ENCODE measurements around the gene LRRC28. TPM values are rescaled to one million over a fixed set of nuclear protein-coding genes. Genes with fewer than 3 reads are reported as not detected.
A peak's percentile ranks its signal among the peaks of the same experiment; 100 is the strongest.

LRRC28 gene
- total and polyA plus RNA-seq, 4 donors = 7.7 to 66.1 (median 13.0) TPM

DNA sequence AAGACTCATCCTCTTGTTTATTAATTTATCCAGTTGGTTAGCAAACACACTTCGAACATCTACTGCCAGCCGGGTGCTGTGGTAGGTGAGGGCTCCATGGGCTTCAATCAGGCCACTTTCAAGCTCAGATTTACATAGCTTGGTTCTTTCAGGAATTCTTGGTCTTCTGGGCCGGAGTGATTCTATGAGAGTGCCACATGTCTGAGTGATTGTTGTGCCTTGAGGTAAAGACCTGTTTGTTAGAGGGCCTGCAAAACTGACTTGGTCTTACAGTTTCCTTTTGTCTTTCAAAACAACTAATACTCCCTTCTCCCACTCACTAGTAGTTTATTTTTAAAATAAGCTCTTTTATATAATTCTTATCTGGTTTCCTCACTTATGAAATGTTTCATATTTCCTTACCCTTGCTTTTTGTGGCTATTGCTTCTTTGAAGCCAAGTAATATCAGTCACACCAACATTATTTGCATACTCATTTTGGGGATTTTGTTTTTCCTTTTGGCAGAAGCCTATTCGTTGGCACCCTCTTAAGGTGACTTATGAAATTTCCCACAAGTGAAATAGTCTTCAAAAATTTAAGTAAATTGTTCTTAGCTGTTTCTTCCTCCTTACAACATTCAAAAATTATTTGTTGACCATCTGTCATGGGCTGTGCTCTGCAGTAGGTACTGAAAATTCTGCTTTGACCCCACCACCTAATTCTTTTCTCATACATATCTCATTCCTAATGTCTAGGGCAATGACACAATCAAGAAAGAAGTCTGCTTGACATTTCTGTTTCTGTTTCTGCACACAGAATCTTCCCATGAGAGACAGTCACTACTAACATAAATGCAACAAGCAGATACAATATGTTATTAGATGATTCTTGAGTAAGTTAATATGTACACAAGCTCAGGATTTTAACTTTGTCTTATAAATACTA is 120.2 kb downstream of the LRRC28 start:
- no peak overlapping the region for H3K4me3 ChIP-seq
- no peaks in the 10 kb centered on the region for H3K27me3 ChIP-seq (ENCODE audit: control insufficient read depth in 3 of 3, insufficient read depth in 3 of 3, low read length in 2 of 3)
- no peak overlapping the region for H3K9ac ChIP-seq (ENCODE audit: insufficient read depth in 1 of 2, low read length in 2 of 2)
- DNase-seq (peak in 1 of 3 donors; percentile 25), ATAC-seq (ENCODE audit: insufficient read depth, low FRiP score) (no peak)
- H3K9me3 ChIP-seq (ENCODE audit: control insufficient read depth in 4 of 4, insufficient read depth in 3 of 4, low read length in 3 of 4) = peaks cover 0 to 4% (median 1%) of the 10 kb centered on the region in 4 donors
- peak overlapping the region in 1 of 2 donors; percentile 45 for H3K27ac ChIP-seq (ENCODE audit: low read depth in 1 of 2, low read length in 1 of 2)
- H3K4me1 ChIP-seq (ENCODE audit: control insufficient read depth in 5 of 5, insufficient read depth in 5 of 5, low read length in 5 of 5) = peaks cover 0 to 10% (median 2%) of the 10 kb centered on the region in 5 donors
- H3K36me3 ChIP-seq (ENCODE audit: control insufficient read depth in 4 of 4, insufficient read depth in 4 of 4, low read length in 4 of 4) = peaks cover 0 to 7% (median 4%) of the 10 kb centered on the region in 4 donors
- TF ChIP-seq, protein P1, sequence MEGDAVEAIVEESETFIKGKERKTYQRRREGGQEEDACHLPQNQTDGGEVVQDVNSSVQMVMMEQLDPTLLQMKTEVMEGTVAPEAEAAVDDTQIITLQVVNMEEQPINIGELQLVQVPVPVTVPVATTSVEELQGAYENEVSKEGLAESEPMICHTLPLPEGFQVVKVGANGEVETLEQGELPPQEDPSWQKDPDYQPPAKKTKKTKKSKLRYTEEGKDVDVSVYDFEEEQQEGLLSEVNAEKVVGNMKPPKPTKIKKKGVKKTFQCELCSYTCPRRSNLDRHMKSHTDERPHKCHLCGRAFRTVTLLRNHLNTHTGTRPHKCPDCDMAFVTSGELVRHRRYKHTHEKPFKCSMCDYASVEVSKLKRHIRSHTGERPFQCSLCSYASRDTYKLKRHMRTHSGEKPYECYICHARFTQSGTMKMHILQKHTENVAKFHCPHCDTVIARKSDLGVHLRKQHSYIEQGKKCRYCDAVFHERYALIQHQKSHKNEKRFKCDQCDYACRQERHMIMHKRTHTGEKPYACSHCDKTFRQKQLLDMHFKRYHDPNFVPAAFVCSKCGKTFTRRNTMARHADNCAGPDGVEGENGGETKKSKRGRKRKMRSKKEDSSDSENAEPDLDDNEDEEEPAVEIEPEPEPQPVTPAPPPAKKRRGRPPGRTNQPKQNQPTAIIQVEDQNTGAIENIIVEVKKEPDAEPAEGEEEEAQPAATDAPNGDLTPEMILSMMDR (IDR thresholded peaks at IDR 0.05; ENCODE audit: control extremely low read depth, extremely low read depth) = no peak
- WGBS, 2 donors = 68 to 70% methylated on average over 4 of the region's 4 CpGs

DNA sequence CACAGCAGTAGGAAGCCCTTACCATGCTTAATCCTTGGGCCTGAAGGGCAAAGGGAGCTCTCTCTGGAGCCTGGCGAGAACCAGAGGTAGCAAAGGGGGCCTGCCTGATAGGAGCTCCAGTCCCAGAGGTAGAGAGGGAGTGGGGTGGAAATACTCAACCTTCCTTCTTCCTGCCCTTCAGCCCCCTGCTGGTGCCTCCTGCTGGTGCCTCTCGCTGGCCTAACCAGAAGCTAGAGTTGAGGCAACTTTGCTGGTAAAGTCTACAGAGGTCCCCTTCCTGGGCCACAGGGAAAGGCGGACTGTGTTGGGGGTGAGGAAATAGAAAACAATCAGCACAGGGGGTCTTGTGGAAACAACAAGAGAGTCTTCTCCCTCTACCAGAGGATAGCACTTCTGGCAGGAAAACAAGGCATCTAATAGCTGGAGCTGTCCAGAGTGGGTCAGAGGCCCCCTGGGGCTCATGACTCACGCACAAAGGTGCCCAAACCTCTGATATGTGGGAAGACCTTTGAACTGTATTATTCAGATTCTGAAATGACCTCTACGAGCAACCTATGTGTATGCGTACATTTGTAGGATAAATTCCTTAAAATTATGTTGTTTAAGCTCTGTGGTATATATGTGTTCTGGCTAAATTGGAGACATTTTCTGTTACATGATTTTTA is 133.9 kb downstream of the LRRC28 start:
- Histone ChIP-seq H3K27ac (ENCODE audit: low read depth in 1 of 2, low read length in 1 of 2) (no peak overlapping the region), H3K9ac (ENCODE audit: insufficient read depth in 1 of 2, low read length in 2 of 2) (no peak overlapping the region), H3K27me3 (ENCODE audit: control insufficient read depth in 3 of 3, insufficient read depth in 3 of 3, low read length in 2 of 3) (no peaks in the 10 kb centered on the region), H3K9me3 (ENCODE audit: control insufficient read depth in 4 of 4, insufficient read depth in 3 of 4, low read length in 3 of 4) (peaks cover 0 to 2% (median 0%) of the 10 kb centered on the region in 4 donors), H3K4me1 (ENCODE audit: control insufficient read depth in 5 of 5, insufficient read depth in 5 of 5, low read length in 5 of 5) (peaks cover 0 to 16% (median 6%) of the 10 kb centered on the region in 5 donors), H3K4me3 (no peak overlapping the region), H3K36me3 (ENCODE audit: control insufficient read depth in 4 of 4, insufficient read depth in 4 of 4, low read length in 4 of 4) (peaks cover 0 to 1% (median 0%) of the 10 kb centered on the region in 4 donors)
- ATAC-seq (ENCODE audit: insufficient read depth, low FRiP score) (no peak), DNase-seq (no peak)
- 93 to 96% methylated on average over 6 of the region's 6 CpGs for WGBS, 2 donors
- TF ChIP-seq, protein P1 (IDR thresholded peaks at IDR 0.05; ENCODE audit: control extremely low read depth, extremely low read depth) = no peak

GRCh38 chr15:99385865-99386264 is 134.6 kb downstream of the LRRC28 start:
- ATAC-seq (ENCODE audit: insufficient read depth, low FRiP score) (no peak), DNase-seq (peak; percentile 25 to 65 (median 44))
- Histone ChIP-seq H3K9me3 (ENCODE audit: control insufficient read depth in 4 of 4, insufficient read depth in 3 of 4, low read length in 3 of 4) (peaks cover 0 to 2% (median under 1%) of the 10 kb centered on the region in 4 donors), H3K4me3 (no peak overlapping the region), H3K27me3 (ENCODE audit: control insufficient read depth in 3 of 3, insufficient read depth in 3 of 3, low read length in 2 of 3) (no peaks in the 10 kb centered on the region), H3K36me3 (ENCODE audit: control insufficient read depth in 4 of 4, insufficient read depth in 4 of 4, low read length in 4 of 4) (peaks cover 0 to 1% (median 0%) of the 10 kb centered on the region in 4 donors), H3K9ac (ENCODE audit: insufficient read depth in 1 of 2, low read length in 2 of 2) (no peak overlapping the region), H3K4me1 (ENCODE audit: control insufficient read depth in 5 of 5, insufficient read depth in 5 of 5, low read length in 5 of 5) (peaks cover 0 to 16% (median 6%) of the 10 kb centered on the region in 5 donors), H3K27ac (ENCODE audit: low read depth in 1 of 2, low read length in 1 of 2) (no peak overlapping the region)
- TF ChIP-seq, protein P1 (IDR thresholded peaks at IDR 0.05; ENCODE audit: control extremely low read depth, extremely low read depth) = no peak
- WGBS, 2 donors = 26 to 57% methylated on average over 3 of the region's 3 CpGs
